HepG2 (cell line): ENCODE measurements around the gene STYXL2.

Experiments used
- CREB1 ChIP-seq, 2 experiments: fragments of 450-650 bp in 1 of 2; IDR thresholded peaks; 2 replicates each; pipeline ENCODE4 v1.6.1; 2016 to 2017; ENCODE audit warnings: control low read depth in 1 of 2, mild to moderate bottlenecking in 1 of 2, missing compliant biosample characterization in 1 of 2, missing genetic modification characterization in 1 of 2
- KAT7 ChIP-seq: IDR thresholded peaks from 2 replicates; pipeline ENCODE4 v1.6.1; 2018; ENCODE audit warnings: borderline replicate concordance, missing compliant biosample characterization
- PHF8 ChIP-seq: sonication (generic); formaldehyde crosslinking; IDR thresholded peaks from 2 replicates; pipeline ENCODE4 v1.5.0; 2020; ENCODE audit warnings: missing genetic modification reagents
- RAD21 ChIP-seq: fragments of 450-650 bp; formaldehyde crosslinking; IDR thresholded peaks from 2 replicates; pipeline ENCODE4 v1.5.0; 2020; ENCODE audit warnings: mild to moderate bottlenecking
- SKI ChIP-seq: fragments of 450-650 bp; IDR thresholded peaks from one replicate; pipeline ENCODE4 v1.6.1; 2018; ENCODE audit warnings: mild to moderate bottlenecking; ENCODE audit not compliant: partially characterized antibody
- ZNF530 ChIP-seq: sonication (generic); formaldehyde crosslinking; IDR thresholded peaks from 2 replicates; pipeline ENCODE4 v1.5.0; 2020; ENCODE audit warnings: low read depth, mild to moderate bottlenecking, missing genetic modification reagents
- TF ChIP-seq, protein P1 (sequence below): sonication (generic); formaldehyde crosslinking; IDR thresholded peaks from 2 replicates; pipeline ENCODE4 v1.4.0; 2020; ENCODE audit warnings: mild to moderate bottlenecking, low read depth, missing genetic modification reagents

DNA sequence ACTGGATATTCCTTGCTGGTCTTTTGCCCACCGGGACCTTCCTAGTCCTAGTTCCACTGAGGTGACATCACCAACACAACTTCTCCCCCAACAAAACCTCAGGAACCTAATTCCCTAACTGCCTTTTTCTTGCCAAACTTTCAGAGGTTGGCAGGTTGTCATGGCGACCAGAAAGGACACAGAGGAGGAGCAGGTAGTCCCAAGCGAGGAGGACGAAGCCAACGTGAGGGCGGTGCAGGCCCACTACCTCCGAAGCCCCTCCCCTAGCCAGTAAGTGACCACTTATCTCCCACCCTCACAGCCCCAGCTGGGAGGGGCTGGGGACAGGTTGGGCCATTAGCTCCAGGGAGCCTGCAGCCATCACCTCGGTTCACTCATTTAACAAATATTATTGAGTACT, 815 bp downstream of the STYXL2 start:
- no peak for TF ChIP-seq ZNF530 (CRISPR knock-in tag)
- TF ChIP-seq KAT7 (CRISPR knock-in tag) = no peak
- TF ChIP-seq SKI = no peak
- no peak for TF ChIP-seq RAD21 (CRISPR knock-in tag)
- TF ChIP-seq CREB1 (IDR thresholded peaks at IDR 0.05) = no peak
- TF ChIP-seq CREB1 (CRISPR knock-in tag; IDR thresholded peaks at IDR 0.05) = no peak
- TF ChIP-seq, protein P1, sequence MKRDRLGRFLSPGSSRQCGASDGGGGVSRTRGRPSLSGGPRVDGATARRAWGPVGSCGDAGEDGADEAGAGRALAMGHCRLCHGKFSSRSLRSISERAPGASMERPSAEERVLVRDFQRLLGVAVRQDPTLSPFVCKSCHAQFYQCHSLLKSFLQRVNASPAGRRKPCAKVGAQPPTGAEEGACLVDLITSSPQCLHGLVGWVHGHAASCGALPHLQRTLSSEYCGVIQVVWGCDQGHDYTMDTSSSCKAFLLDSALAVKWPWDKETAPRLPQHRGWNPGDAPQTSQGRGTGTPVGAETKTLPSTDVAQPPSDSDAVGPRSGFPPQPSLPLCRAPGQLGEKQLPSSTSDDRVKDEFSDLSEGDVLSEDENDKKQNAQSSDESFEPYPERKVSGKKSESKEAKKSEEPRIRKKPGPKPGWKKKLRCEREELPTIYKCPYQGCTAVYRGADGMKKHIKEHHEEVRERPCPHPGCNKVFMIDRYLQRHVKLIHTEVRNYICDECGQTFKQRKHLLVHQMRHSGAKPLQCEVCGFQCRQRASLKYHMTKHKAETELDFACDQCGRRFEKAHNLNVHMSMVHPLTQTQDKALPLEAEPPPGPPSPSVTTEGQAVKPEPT (CRISPR knock-in tag) = no peak
- no peak for TF ChIP-seq PHF8 (CRISPR knock-in tag)
